GM23248 (cell line): ENCODE results near the gene ARL4A.

Experiments used
- EZH2 ChIP-seq: fragments of 200-600 bp; sonication (generic); IDR thresholded peaks from 2 replicates; pipeline ENCODE4 v1.6.1; 2018; ENCODE audit warnings: antibody characterized with exemption, mild to moderate bottlenecking; ENCODE audit not compliant: insufficient read depth, poor library complexity, severe bottlenecking
- EZH2phosphoT487 ChIP-seq: fragments of 200-600 bp; sonication (generic); IDR thresholded peaks from 2 replicates; pipeline ENCODE4 v1.6.1; 2018; ENCODE audit warnings: antibody characterized with exemption, moderate library complexity, mild to moderate bottlenecking, low read depth; ENCODE audit not compliant: insufficient read depth

GRCh38 chr7:12692035-12692434 is 4.6 kb downstream of the ARL4A start:
- TF ChIP-seq EZH2 = no peak
- TF ChIP-seq EZH2phosphoT487 = no peak
